ENCODE data around the gene NUTM2G.
"Not testable (repeated sequence)": the region's sequence is repeated elsewhere in the genome, so short reads cannot be mapped to it uniquely, and the experiment has no call there.

Gene NUTM2G

DNA sequence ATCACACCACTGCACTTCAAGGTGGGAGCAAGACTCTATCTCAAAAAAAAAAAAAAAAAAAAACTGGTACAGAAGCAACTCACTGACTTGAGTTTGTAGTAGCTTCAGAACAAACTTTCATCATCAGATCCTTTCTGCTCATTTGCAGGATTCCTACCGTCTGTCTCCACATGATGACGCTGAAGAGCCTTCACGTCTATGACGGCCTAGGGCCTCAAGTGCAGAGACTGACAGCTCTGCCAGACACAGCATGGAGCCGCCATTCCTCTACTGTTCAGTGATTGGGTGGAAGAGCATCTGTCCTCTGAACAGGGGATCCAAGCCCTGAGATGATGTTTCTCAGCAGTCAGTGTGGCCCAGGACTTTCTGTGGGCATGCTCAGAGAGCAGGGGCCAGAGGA, 3.1 kb upstream of the NUTM2G start:
- H3K27me3 ChIP-seq (ENCODE audit: control insufficient read depth, insufficient read depth, low read length); H3K36me3 ChIP-seq (ENCODE audit: control insufficient read depth, insufficient read depth, low read length); H3K4me3 ChIP-seq (ENCODE audit: low read length); H3K9ac ChIP-seq (ENCODE audit: low read length); H3K27ac ChIP-seq (ENCODE audit: low read depth, low read length); H3K4me1 ChIP-seq (ENCODE audit: control insufficient read depth, insufficient read depth, low read length): not testable (repeated sequence)

- H3K9ac ChIP-seq (ENCODE audit: low read length); H3K27me3 ChIP-seq (ENCODE audit: control insufficient read depth, insufficient read depth, low read length); H3K4me3 ChIP-seq (ENCODE audit: low read length); H3K27ac ChIP-seq (ENCODE audit: low read depth, low read length); H3K4me1 ChIP-seq (ENCODE audit: control insufficient read depth, insufficient read depth, low read length); H3K36me3 ChIP-seq (ENCODE audit: control insufficient read depth, insufficient read depth, low read length): not testable (repeated sequence)
These were observed 3.0 kb downstream of the NUTM2G start for GRCh38 chr9:96931665-96932064.

DNA sequence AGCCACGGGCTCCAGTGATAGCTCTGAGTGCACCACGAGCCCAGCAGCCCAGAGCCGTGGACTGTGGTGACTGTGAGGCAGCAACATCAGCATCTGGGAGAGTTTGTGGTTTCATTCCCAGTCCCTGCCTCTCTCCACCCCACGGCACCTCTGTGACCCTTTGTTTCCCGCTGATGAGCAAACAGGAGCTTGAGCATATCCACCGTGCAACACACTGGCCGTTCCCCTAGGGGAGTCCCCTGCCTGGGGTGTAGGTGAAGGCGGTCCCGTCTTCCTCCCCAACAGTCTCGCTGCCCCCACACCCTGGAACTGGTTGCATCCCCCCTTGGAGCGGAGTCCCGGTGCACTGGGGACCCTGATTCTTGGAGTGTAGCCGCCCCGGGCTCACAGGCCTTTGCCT, 5.5 kb downstream of the NUTM2G start:
- not testable (repeated sequence) for H3K27ac ChIP-seq (ENCODE audit: low read depth, low read length); H3K9ac ChIP-seq (ENCODE audit: low read length); H3K4me3 ChIP-seq (ENCODE audit: low read length); H3K36me3 ChIP-seq (ENCODE audit: control insufficient read depth, insufficient read depth, low read length); H3K27me3 ChIP-seq (ENCODE audit: control insufficient read depth, insufficient read depth, low read length); H3K4me1 ChIP-seq (ENCODE audit: control insufficient read depth, insufficient read depth, low read length)

GRCh38 chr9:96934706-96935105, 6.1 kb downstream of the NUTM2G start:
- H3K36me3 ChIP-seq (ENCODE audit: control insufficient read depth, insufficient read depth, low read length); H3K4me1 ChIP-seq (ENCODE audit: control insufficient read depth, insufficient read depth, low read length); H3K4me3 ChIP-seq (ENCODE audit: low read length); H3K9ac ChIP-seq (ENCODE audit: low read length); H3K27ac ChIP-seq (ENCODE audit: low read depth, low read length); H3K27me3 ChIP-seq (ENCODE audit: control insufficient read depth, insufficient read depth, low read length): not testable (repeated sequence)

DNA sequence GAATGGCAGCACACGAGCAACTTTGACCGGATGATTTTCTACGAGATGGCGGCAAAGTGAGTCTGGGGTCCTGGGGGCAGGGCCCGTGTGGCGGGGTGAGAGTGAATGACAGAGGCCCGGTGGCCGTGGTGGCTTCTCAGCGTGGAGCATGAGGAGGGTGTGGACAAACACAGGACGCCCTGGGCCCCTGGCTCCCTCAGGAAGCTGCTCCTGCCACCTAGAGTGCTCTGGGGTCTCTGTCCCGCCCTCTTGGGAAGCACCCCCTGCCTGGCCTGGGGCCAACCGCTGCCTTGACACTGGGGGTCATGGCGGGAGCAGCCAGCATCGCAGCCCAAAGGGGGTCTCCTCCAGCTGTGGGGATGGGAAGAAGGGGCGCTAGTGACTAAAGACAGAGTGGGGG, 6.8 kb downstream of the NUTM2G start:
- not testable (repeated sequence) for H3K27ac ChIP-seq (ENCODE audit: low read depth, low read length); H3K4me1 ChIP-seq (ENCODE audit: control insufficient read depth, insufficient read depth, low read length); H3K9ac ChIP-seq (ENCODE audit: low read length); H3K36me3 ChIP-seq (ENCODE audit: control insufficient read depth, insufficient read depth, low read length); H3K27me3 ChIP-seq (ENCODE audit: control insufficient read depth, insufficient read depth, low read length); H3K4me3 ChIP-seq (ENCODE audit: low read length)

DNA sequence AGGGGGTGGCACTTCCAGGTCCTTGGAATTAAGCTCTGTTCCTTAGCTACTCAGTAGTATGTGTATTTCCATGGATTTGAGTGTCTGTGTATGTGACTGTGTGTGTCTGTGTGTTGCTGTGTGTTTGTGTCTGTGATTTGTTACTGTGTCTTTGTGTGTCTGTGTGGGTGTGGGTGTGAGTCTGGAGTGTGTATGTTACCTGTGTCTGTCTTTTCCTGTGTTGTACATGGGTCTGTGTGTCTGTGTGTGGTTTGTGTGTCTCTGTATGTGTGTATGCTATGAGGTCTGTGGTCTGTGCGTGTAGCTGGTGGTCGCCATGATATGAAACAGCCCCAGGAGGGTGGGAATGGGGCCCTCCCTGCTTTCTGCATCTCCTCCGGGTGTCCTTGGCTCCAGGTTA, 8.8 kb downstream of the NUTM2G start:
- H3K27ac ChIP-seq (ENCODE audit: low read depth, low read length); H3K4me1 ChIP-seq (ENCODE audit: control insufficient read depth, insufficient read depth, low read length); H3K27me3 ChIP-seq (ENCODE audit: control insufficient read depth, insufficient read depth, low read length); H3K9ac ChIP-seq (ENCODE audit: low read length); H3K36me3 ChIP-seq (ENCODE audit: control insufficient read depth, insufficient read depth, low read length); H3K4me3 ChIP-seq (ENCODE audit: low read length): not testable (repeated sequence)

DNA sequence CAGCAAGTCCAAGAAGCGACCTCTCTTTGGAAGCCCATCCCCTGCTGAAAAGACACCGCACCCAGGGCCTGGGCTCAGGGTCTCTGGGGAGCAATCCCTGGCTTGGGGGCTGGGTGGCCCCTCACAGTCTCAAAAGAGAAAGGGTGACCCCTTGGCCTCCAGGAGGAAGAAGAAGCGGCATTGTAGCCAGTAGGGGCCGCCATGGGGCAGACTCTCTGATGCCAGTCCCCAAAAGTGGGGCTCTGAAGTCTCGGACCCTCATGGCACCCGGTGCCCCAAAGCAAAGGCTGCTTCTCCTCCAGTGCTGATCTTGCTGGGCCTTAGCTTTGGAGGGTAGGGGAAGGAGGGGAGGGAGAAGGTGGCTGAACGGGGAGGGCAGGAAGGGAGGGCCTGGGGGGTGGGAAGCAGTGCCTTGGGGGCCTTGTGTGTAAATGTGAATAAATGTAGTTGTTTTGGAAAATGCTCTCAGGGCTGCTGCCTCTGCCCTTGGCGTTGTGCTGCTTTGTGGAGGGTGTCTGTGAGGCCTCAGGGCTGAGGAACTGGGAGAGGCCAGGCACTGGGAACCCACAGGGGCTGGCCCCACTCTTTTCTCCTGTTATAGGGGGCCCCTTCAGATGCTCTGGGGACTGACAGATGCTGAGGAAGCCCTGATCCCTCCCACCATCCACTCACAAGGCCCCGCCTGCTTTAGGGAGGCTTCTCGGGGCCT, 10.5 kb downstream of the NUTM2G start:
- not testable (repeated sequence) for H3K4me1 ChIP-seq (ENCODE audit: control insufficient read depth, insufficient read depth, low read length); H3K27me3 ChIP-seq (ENCODE audit: control insufficient read depth, insufficient read depth, low read length); H3K4me3 ChIP-seq (ENCODE audit: low read length); H3K9ac ChIP-seq (ENCODE audit: low read length); H3K36me3 ChIP-seq (ENCODE audit: control insufficient read depth, insufficient read depth, low read length); H3K27ac ChIP-seq (ENCODE audit: low read depth, low read length)

- not testable (repeated sequence) for H3K27ac ChIP-seq (ENCODE audit: low read depth, low read length); H3K9ac ChIP-seq (ENCODE audit: low read length); H3K27me3 ChIP-seq (ENCODE audit: control insufficient read depth, insufficient read depth, low read length); H3K4me1 ChIP-seq (ENCODE audit: control insufficient read depth, insufficient read depth, low read length); H3K4me3 ChIP-seq (ENCODE audit: low read length); H3K36me3 ChIP-seq (ENCODE audit: control insufficient read depth, insufficient read depth, low read length)
These were observed 12.3 kb downstream of the NUTM2G start for GRCh38 chr9:96940982-96941381.

GRCh38 chr9:96941628-96942027, 13.0 kb downstream of the NUTM2G start:
- not testable (repeated sequence) for H3K27ac ChIP-seq (ENCODE audit: low read depth, low read length); H3K36me3 ChIP-seq (ENCODE audit: control insufficient read depth, insufficient read depth, low read length); H3K27me3 ChIP-seq (ENCODE audit: control insufficient read depth, insufficient read depth, low read length); H3K4me3 ChIP-seq (ENCODE audit: low read length); H3K9ac ChIP-seq (ENCODE audit: low read length); H3K4me1 ChIP-seq (ENCODE audit: control insufficient read depth, insufficient read depth, low read length)

DNA sequence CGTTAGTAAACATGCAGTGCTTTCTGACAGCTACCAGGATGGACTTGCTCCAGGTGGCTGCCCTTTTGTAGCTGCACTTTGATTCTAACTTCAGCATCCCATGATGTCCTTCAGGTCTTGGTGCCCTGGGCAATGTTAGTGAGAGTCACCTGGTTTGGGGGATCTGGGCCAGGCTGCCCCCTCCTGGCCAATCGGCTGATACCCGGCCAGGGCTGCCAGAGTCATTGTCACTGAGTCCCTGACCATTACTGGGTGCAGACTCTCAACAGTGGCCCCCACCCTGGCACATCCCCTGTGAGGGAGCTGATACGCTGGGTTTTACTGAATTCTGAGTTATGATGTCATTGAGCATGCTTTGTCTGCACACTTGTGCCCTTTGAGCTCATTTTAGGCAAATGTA, 13.5 kb downstream of the NUTM2G start:
- not testable (repeated sequence) for H3K9ac ChIP-seq (ENCODE audit: low read length); H3K27me3 ChIP-seq (ENCODE audit: control insufficient read depth, insufficient read depth, low read length); H3K4me3 ChIP-seq (ENCODE audit: low read length); H3K36me3 ChIP-seq (ENCODE audit: control insufficient read depth, insufficient read depth, low read length); H3K27ac ChIP-seq (ENCODE audit: low read depth, low read length); H3K4me1 ChIP-seq (ENCODE audit: control insufficient read depth, insufficient read depth, low read length)

- H3K36me3 ChIP-seq (ENCODE audit: control insufficient read depth, insufficient read depth, low read length); H3K27me3 ChIP-seq (ENCODE audit: control insufficient read depth, insufficient read depth, low read length); H3K9ac ChIP-seq (ENCODE audit: low read length); H3K4me3 ChIP-seq (ENCODE audit: low read length); H3K4me1 ChIP-seq (ENCODE audit: control insufficient read depth, insufficient read depth, low read length); H3K27ac ChIP-seq (ENCODE audit: low read depth, low read length): not testable (repeated sequence)
These were observed 20.7 kb downstream of the NUTM2G start for GRCh38 chr9:96949346-96949745.

DNA sequence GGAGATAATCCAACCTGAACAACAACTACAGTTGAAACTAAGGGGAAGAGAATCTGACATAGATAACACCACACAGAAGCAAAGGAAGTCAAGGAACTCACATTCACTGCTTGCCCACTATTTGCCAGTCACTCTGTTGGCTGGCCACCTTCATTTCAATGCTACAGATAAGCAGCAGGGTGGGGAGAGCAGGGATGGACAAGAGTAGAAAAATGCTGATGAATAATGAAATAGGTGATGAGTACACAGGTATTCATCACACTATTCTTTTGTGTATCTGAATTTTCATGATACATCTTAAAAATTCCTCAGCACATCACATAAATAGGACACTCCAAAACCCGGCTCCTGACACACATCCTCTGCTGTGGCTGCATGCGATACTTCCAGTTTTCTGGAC, 21.9 kb downstream of the NUTM2G start:
- H3K4me3 ChIP-seq (ENCODE audit: low read length); H3K27me3 ChIP-seq (ENCODE audit: control insufficient read depth, insufficient read depth, low read length); H3K36me3 ChIP-seq (ENCODE audit: control insufficient read depth, insufficient read depth, low read length); H3K9ac ChIP-seq (ENCODE audit: low read length); H3K27ac ChIP-seq (ENCODE audit: low read depth, low read length); H3K4me1 ChIP-seq (ENCODE audit: control insufficient read depth, insufficient read depth, low read length): not testable (repeated sequence)

- not testable (repeated sequence) for H3K27me3 ChIP-seq (ENCODE audit: control insufficient read depth, insufficient read depth, low read length); H3K36me3 ChIP-seq (ENCODE audit: control insufficient read depth, insufficient read depth, low read length); H3K4me1 ChIP-seq (ENCODE audit: control insufficient read depth, insufficient read depth, low read length); H3K27ac ChIP-seq (ENCODE audit: low read depth, low read length); H3K4me3 ChIP-seq (ENCODE audit: low read length); H3K9ac ChIP-seq (ENCODE audit: low read length)
These were observed 38.9 kb downstream of the NUTM2G start for GRCh38 chr9:96967591-96967990.

Data from rectal smooth muscle tissue (tissue), 1 donor.